Stimulated activated CD8-positive, alpha-beta memory T cell treated with anti-CD3 and anti-CD28 coated beads, Interleukin-2, amount 100 ng/mL, for 48 hours (primary cell): ENCODE data around the gene EVPL.
"Not testable (repeated sequence)": the region's sequence is repeated elsewhere in the genome, so short reads cannot be mapped to it uniquely, and the experiment has no call there.

Experiments used
- DNase-seq, 2 donors: peaks; one replicate each; pipeline ENCODE4 v3.0.0-alpha.2; 2020; ENCODE audit warnings: low read depth in 2 of 2

EVPL gene

GRCh38 chr17:76027159-76027839 is at the start of gene EVPL:
Gene EVPL (minus strand): TSS chr17:76027306. CDS start chr17:76027198, 108 bp downstream.
- DNase-seq, result no peak

DNA sequence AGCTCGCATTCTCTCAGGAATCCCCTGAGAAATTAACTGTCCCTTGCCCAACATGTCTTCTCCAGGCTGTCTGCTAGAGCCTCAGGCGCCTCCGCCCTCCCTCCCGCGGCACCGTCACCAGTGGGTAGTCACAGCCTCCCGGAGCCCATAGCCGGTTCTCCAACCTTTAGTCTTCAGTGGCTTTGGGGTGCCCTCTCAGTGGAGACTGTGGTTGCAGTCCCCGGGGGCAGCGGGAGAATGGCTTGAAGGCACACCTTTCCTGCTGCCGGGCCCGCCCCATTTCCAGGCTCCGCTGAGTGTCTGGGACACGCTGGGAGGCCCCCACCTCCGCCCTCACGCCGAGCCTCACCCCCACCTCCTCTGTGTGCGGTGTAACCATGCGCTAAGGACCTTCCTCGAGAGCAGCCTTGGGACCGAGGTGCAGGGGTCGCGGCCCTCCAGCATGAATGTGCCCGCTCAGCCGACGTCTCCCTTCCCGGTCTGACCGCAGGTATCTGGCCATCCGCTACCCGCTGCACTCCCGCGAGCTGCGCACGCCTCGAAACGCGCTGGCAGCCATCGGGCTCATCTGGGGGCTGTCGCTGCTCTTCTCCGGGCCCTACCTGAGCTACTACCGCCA is 49.1 kb upstream of the EVPL start:
- DNase-seq, result no peak

DNA sequence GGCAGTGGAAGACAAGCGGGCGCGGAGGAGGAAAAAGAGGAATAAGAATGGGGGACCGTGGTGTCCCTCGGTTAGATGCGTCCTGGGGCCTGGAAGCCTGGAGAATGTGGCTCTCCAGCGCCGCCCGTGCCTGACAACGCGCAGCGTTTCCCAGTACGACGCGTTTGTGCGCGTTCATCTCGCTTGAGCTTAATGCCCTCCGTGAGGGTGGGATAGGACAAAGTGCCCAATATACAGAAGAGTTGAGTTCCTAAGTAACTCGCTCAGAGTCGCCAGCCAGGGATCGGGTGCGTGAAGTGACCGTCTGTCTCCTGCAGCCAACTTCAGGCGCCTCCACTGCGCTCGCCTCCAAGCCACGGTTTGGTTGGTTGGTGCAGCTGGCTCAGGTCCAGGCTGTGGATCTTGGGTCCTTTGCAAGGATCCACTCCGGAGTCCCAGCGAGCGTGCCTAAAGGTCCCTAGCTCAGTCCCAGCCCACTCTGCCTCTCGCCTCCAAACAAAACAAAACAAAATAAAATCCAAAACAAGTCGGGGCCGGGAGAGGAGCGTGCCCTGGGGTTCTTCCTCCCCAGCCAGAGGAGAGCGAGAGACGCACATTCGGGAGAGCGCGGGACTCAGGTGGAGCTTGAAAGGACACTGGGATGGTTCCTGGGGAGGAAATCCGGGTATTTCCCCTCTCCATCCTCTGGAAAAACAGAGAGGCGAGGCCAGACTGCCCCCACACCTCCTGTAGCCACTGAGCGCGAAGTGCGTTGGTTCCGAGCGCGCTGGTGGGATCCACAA is 48.4 kb upstream of the EVPL start:
- DNase-seq, result no peak

DNA sequence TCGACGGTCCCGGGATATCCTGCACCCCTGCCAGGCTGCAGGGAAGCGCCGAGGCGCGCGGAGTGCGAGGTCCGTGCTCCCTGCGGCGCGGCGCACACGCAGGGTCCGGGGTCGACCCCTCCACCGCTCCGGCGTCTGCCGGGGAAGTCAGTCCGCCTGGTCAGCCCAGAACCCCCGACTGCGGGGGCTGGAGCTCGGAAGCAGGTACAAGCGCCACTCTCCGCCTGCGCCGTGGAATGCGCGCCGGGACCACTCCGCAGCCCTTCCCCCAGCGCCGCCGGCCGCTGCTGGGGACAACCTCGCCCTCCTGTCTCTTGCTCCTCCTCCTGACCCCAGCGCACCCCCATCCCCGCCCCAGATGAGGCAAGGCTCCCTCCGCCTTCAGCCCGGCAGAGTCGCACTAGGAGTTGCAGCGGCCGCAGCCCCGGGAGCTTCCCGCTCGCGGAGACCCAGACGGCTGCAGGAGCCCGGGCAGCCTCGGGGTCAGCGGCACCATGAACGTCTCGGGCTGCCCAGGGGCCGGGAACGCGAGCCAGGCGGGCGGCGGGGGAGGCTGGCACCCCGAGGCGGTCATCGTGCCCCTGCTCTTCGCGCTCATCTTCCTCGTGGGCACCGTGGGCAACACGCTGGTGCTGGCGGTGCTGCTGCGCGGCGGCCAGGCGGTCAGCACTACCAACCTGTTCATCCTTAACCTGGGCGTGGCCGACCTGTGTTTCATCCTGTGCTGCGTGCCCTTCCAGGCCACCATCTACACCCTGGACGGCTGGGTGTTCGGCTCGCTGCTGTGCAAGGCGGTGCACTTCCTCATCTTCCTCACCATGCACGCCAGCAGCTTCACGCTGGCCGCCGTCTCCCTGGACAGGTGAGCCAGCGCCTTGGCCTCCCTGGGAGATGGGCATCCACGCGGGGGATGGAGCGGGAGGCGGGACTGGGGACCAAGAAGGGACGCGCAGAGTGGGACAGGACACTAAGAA is 47.6 kb upstream of the EVPL start, which contains the start of gene GALR2:
Gene GALR2, plus strand, starts transcription at position 392 of the 974 bp plus-strand sequence. Its CDS starts 103 bp downstream, at position 495.
- no peak for DNase-seq

GRCh38 chr17:76072148-76072858 is 45.2 kb upstream of the EVPL start, which contains the start of gene SRP68:
Gene SRP68 (minus strand): TSS chr17:76072517. CDS start chr17:76072491, 26 bp downstream.
- peak; percentile 76 to 81 for DNase-seq

DNA sequence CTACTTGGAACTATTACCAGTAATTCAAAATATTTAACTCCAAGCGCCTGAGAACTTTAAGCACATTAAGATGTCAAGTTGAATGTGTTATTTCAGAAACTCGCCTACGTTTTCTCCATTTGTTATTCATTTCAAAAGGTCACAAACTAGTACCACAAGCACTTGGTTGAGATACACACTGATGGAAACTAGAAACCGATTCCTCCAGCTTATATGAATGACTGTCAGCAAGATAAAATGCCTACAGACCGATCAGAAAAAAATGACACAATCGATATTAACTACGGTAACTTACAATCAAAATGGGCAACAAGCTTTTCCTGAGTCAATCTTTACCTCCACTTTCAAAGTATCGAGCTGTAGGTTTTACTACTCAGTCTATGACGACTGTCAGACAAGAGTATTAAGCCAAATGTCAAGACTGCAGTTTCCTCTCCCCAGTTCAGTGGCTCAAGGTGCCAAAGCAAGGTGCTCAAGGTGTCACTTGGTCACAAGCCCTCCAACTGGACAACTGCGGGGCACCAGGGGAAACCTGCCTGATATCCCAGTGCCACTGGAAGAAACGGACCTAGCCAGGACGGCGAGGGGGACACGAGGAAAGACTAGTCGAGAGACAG is 44.5 kb upstream of the EVPL start:
- no peak for DNase-seq

DNA sequence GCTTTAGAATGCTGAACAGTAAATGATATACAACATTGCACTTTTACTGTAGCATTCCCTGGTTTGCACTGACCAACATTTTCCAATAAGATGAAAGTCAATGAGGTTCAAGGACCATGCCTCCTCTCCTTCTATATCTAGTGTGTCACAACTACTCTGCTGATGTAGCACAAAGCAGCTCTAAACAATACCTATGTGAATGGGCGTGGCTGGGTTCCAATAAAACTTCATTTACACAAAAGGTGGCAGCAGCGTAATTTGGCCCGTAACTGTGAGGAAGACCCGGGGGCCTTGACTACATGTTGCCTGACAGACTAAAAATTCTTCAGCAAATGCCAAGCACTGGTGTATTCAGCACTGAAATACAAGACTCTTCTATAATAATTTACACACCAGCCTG is 38.7 kb upstream of the EVPL start:
- no peak for DNase-seq

GRCh38 chr17:76063875-76064546 is 36.9 kb upstream of the EVPL start:
- no peak for DNase-seq

- DNase-seq, result not testable (repeated sequence)
Measured at GRCh38 chr17:76058264-76058663, 31.2 kb upstream of the EVPL start.

GRCh38 chr17:76056882-76057281 is 29.8 kb upstream of the EVPL start:
- DNase-seq, result no peak

DNA sequence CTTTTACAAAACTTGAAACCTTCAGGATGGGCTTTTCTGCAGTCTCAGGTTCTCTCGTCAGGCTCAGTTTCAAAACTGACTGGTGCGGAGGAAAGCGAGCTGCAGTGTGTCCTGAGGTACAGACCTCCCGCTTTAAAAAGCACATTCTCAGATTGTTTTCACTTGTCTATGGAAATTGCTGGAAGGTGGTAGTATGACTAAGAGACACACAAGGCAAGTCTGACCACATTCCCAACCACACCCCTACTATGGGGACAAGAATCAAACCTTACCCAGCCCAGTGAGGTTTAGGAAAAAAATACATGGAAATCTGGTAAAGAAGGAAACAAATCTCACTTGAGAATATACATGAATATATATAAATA is 27.0 kb upstream of the EVPL start:
- no peak for DNase-seq

GRCh38 chr17:76053246-76054111 is 26.4 kb upstream of the EVPL start:
- DNase-seq, result no peak

DNA sequence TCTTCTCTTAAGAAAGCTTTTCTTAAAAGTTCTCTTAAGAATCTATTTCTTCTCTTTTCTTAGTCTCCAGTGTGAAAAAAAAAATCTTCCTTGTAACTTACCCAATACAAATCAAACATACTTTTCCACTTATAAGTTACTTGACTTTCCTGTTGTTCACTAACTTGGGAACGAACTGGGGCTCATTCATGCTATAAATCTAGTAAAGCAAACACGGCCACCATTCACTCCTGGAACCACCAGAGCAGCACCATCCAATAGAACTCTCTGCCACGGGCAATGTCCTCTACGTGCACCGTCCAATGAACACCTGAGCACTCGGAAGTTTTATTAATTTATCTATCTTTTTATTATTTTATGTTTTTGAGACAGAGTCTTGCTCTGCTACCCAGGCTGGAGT is 24.5 kb upstream of the EVPL start:
- no peak for DNase-seq

DNA sequence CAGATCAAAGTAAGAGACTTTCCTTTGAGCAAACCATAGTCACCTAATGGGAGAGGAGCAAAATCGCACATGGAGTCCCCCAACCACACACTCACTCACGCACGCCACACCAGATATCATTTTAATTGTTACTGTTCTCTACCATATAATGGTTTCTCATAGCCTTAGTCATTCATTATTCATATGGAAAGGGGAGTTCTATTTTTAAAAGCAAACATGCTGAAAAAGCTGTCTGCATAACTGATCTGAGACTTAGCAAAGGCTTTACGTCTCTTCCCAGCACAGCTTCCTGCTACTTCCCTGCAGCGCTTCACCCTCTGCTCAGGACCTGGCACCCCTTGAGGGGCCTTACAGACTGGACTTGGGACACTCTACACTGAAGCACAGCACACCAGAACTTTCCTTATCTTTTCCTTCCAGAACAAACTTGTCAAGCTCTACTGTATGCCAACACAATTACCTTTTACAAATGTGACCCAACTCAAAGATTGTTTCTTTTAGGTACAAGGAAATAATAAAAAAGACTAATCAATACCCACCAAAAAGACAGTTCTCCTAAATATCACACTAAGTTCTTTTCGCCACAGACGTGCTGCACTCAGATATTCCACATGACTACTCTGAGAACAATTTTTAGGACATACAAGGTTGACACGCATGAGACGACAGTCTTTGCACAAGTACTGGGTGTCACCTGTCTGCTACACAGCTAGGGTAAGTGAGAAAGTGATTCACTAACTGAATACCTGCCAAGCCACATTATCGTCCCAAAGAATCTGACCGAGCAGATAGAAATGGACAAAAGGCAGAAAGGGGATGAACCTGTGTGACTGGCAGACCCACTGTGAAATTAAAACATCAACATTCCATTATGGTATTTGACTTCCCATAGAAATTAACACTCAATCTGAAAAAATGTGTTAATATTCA is 23.7 kb upstream of the EVPL start:
- DNase-seq, result no peak

- DNase-seq, result no peak
Measured at GRCh38 chr17:76049836-76050537, 22.9 kb upstream of the EVPL start.

- no peak for DNase-seq
Measured at GRCh38 chr17:76049239-76049638, 22.1 kb upstream of the EVPL start.

DNA sequence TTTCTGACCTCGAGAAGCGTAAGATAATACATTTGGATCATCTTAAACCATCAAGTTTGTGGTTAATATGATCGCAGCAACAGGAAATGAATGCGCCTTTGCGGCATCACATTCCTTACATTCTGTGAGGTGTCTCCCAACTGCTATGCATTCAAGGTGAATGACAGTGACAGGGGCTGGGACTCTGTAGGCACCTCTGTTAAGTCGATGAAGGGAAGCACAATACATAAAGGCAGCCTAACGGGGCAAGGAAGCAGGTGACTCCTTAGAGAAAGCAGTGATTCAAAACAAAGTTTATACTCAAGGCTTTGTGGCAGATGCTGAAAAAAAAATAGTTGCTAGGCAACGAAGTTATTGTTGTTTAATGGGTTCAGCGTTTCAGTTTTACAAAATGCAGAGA is 21.6 kb upstream of the EVPL start:
- DNase-seq, result no peak
